CD4-positive, alpha-beta T cell treated with Interleukin-6 for 4 hours (primary cell): ENCODE measurements around the gene PLEKHA8.

Experiments used
- DNase-seq: peaks from one replicate; pipeline ENCODE4 v3.0.0-alpha.2; 2020; ENCODE audit warnings: mixed read lengths

Gene PLEKHA8

GRCh38 chr7:30114536-30115238 lies 86.5 kb downstream of the PLEKHA8 start:
- no peak for DNase-seq

- no peak for DNase-seq
Observed at GRCh38 chr7:30115709-30116297, 87.6 kb downstream of the PLEKHA8 start.

- DNase-seq: no peak
Observed at GRCh38 chr7:30116771-30117170, 88.6 kb downstream of the PLEKHA8 start.

- no peak for DNase-seq
Observed at GRCh38 chr7:30117896-30118295, 89.7 kb downstream of the PLEKHA8 start.

GRCh38 chr7:30119890-30120577 lies 91.8 kb downstream of the PLEKHA8 start:
- no peak for DNase-seq

GRCh38 chr7:30133736-30134610 lies 105.8 kb downstream of the PLEKHA8 start:
- no peak for DNase-seq

GRCh38 chr7:30134611-30135300 lies 106.5 kb downstream of the PLEKHA8 start, which contains the start of gene MTURN:
Gene MTURN, plus strand, starts transcription at chr7:30134986. Its CDS starts 151 bp downstream, at chr7:30135137.
- peak; percentile 91 for DNase-seq

GRCh38 chr7:30135301-30136116 lies 107.3 kb downstream of the PLEKHA8 start:
- peak; percentile 76 for DNase-seq

GRCh38 chr7:30136117-30136731 lies 108.0 kb downstream of the PLEKHA8 start:
- DNase-seq: no peak

- no peak for DNase-seq
Observed at GRCh38 chr7:30136743-30137485, 108.7 kb downstream of the PLEKHA8 start.

- DNase-seq: no peak
Observed at GRCh38 chr7:30139836-30140384, 111.7 kb downstream of the PLEKHA8 start.

- DNase-seq: no peak
Observed at GRCh38 chr7:30140456-30140855, 112.2 kb downstream of the PLEKHA8 start.

- no peak for DNase-seq
Observed at GRCh38 chr7:30142710-30143109, 114.5 kb downstream of the PLEKHA8 start.

GRCh38 chr7:30143748-30144251 lies 115.6 kb downstream of the PLEKHA8 start:
- peak; percentile 14 for DNase-seq

GRCh38 chr7:30144657-30145306 lies 116.6 kb downstream of the PLEKHA8 start:
- DNase-seq: no peak

GRCh38 chr7:30145426-30145970 lies 117.3 kb downstream of the PLEKHA8 start:
- DNase-seq: no peak

GRCh38 chr7:30146127-30146612 lies 118.0 kb downstream of the PLEKHA8 start:
- peak; percentile 46 for DNase-seq

- no peak for DNase-seq
Observed at GRCh38 chr7:30147223-30147622, 119.0 kb downstream of the PLEKHA8 start.

GRCh38 chr7:30147785-30148184 lies 119.6 kb downstream of the PLEKHA8 start:
- DNase-seq: no peak
